ENCODE results near the gene ZDHHC7. TPM values are rescaled to one million over a fixed set of nuclear protein-coding genes. Genes with fewer than 3 reads are reported as not detected.
A peak's percentile ranks its signal among the peaks of the same experiment; 100 is the strongest.

The ZDHHC7 gene
- total and polyA plus RNA-seq, 2 experiments from 2014 or later, result 39.9 to 95.2 TPM

- no peak overlapping the region for H3K9ac ChIP-seq
These were observed 3.1 kb downstream of the ZDHHC7 start for GRCh38 chr16:85008271-85008670.

GRCh38 chr16:85007496-85008214 lies 3.7 kb downstream of the ZDHHC7 start:
- no peak for DNase-seq
- Histone ChIP-seq H4K20me1 (ENCODE audit: insufficient read depth) (no peaks in the 10 kb centered on the region), H3K9me2 (ENCODE audit: insufficient read depth) (no peaks in the 10 kb centered on the region), H3K4me1 (ENCODE audit: insufficient read depth) (peaks cover 54% of the 10 kb centered on the region), H3K79me2 (ENCODE audit: insufficient read depth) (peaks cover 73% of the 10 kb centered on the region), H3K9me3 (ENCODE audit: low read depth) (no peaks in the 10 kb centered on the region), H2AFZ (no peak overlapping the region), H3K4me2 (ENCODE audit: unreplicated experiment) (no peak overlapping the region), H3K9ac (no peak overlapping the region), H3K4me3 (no peak overlapping the region), H3K27ac (no peak overlapping the region; the same call in 1 of the 2 replicates), H3K27me3 (replicated peaks; ENCODE audit: insufficient read depth) (no peaks in the 10 kb centered on the region), H3K36me3 (ENCODE audit: low read depth) (0 out of 2 replicates have a peak, but pooled peaks cover 4% of the 10 kb centered on the region), H3F3A (ENCODE audit: insufficient read depth) (peaks cover 31% of the 10 kb centered on the region)
- WGBS, 2 experiments (ENCODE audit: low coverage in 1 of 2, low lambda C conversion rate in 2 of 2, missing lambda C conversion rate in 2 of 2), result 96 to 99% methylated on average over 7 of the region's 7 CpGs
- in situ Hi-C loops (cut with MboI), result no loop called here
- TF ChIP-seq EZH2phosphoT487 (IDR thresholded peaks at IDR 0.05; ENCODE audit: insufficient read depth, low read depth) (no peak), EZH2 (IDR thresholded peaks at IDR 0.05; ENCODE audit: insufficient read depth, poor library complexity, severe bottlenecking) (no peak)

More at GRCh38 chr16:85008271-85008670, 3.1 kb downstream of the ZDHHC7 start:
- 0 out of 2 replicates have a peak, but pooled peaks cover 4% of the 10 kb centered on the region for H3K36me3 ChIP-seq (ENCODE audit: low read depth)
- no peak for DNase-seq
- no peak overlapping the region for H2AFZ ChIP-seq
- no peak overlapping the region for H3K4me2 ChIP-seq (ENCODE audit: unreplicated experiment)
- H3F3A ChIP-seq (ENCODE audit: insufficient read depth), result peaks cover 31% of the 10 kb centered on the region
- H3K9me3 ChIP-seq (ENCODE audit: low read depth), result no peaks in the 10 kb centered on the region
- H3K79me2 ChIP-seq (ENCODE audit: insufficient read depth), result peaks cover 67% of the 10 kb centered on the region
- peaks cover 53% of the 10 kb centered on the region for H3K4me1 ChIP-seq (ENCODE audit: insufficient read depth)
- in situ Hi-C loops (cut with MboI), result no loop called here
- no peak for TF ChIP-seq EZH2phosphoT487 (IDR thresholded peaks at IDR 0.05; ENCODE audit: insufficient read depth, low read depth)
- TF ChIP-seq EZH2 (IDR thresholded peaks at IDR 0.05; ENCODE audit: insufficient read depth, poor library complexity, severe bottlenecking), result no peak
- H3K9me2 ChIP-seq (ENCODE audit: insufficient read depth), result no peaks in the 10 kb centered on the region
- H3K27ac ChIP-seq, result no peak overlapping the region
- WGBS, 2 experiments (ENCODE audit: low coverage in 1 of 2, low lambda C conversion rate in 2 of 2, missing lambda C conversion rate in 2 of 2), result 93 to 100% methylated on average over 3 of the region's 3 CpGs
- H3K27me3 ChIP-seq (replicated peaks; ENCODE audit: insufficient read depth), result no peaks in the 10 kb centered on the region
- no peaks in the 10 kb centered on the region for H4K20me1 ChIP-seq (ENCODE audit: insufficient read depth)
- H3K4me3 ChIP-seq, result no peak overlapping the region

- no peak for DNase-seq
- Histone ChIP-seq H3F3A (ENCODE audit: insufficient read depth) (peaks cover 31% of the 10 kb centered on the region), H3K9ac (no peak overlapping the region), H3K36me3 (ENCODE audit: low read depth) (0 out of 2 replicates have a peak, but pooled peaks cover 4% of the 10 kb centered on the region), H3K27ac (peak overlapping the region; percentile 94), H3K9me2 (ENCODE audit: insufficient read depth) (no peaks in the 10 kb centered on the region), H3K4me1 (ENCODE audit: insufficient read depth) (peaks cover 54% of the 10 kb centered on the region), H3K79me2 (ENCODE audit: insufficient read depth) (peaks cover 83% of the 10 kb centered on the region), H4K20me1 (ENCODE audit: insufficient read depth) (no peaks in the 10 kb centered on the region), H3K9me3 (ENCODE audit: low read depth) (no peaks in the 10 kb centered on the region), H3K4me3 (0 out of 2 replicates have a peak overlapping the region, but pooled peaks have one; percentile 13), H3K27me3 (replicated peaks; ENCODE audit: insufficient read depth) (no peaks in the 10 kb centered on the region), H2AFZ (no peak overlapping the region), H3K4me2 (ENCODE audit: unreplicated experiment) (peak overlapping the region; percentile 88)
- in situ Hi-C loops (cut with MboI), result no loop called here
- 60 to 67% methylated on average over 7 of the region's 7 CpGs for WGBS, 2 experiments (ENCODE audit: low coverage in 1 of 2, low lambda C conversion rate in 2 of 2, missing lambda C conversion rate in 2 of 2)
- TF ChIP-seq EZH2phosphoT487 (IDR thresholded peaks at IDR 0.05; ENCODE audit: insufficient read depth, low read depth), result no peak
- no peak for TF ChIP-seq EZH2 (IDR thresholded peaks at IDR 0.05; ENCODE audit: insufficient read depth, poor library complexity, severe bottlenecking)
These were observed 4.7 kb downstream of the ZDHHC7 start for GRCh38 chr16:85006639-85007038.

- DNase-seq, result peak; percentile 77
- in situ Hi-C loops (cut with MboI), result no loop called here
- H3K36me3 ChIP-seq (ENCODE audit: low read depth), result 0 out of 2 replicates have a peak, but pooled peaks cover 4% of the 10 kb centered on the region
- H3K4me2 ChIP-seq (ENCODE audit: unreplicated experiment), result peak overlapping the region; percentile 88
- 8 to 9% methylated on average over 11 of the region's 11 CpGs for WGBS, 2 experiments (ENCODE audit: low coverage in 1 of 2, low lambda C conversion rate in 2 of 2, missing lambda C conversion rate in 2 of 2)
- peak overlapping the region; percentile 63 for H3K4me3 ChIP-seq
- no peak for TF ChIP-seq EZH2 (IDR thresholded peaks at IDR 0.05; ENCODE audit: insufficient read depth, poor library complexity, severe bottlenecking)
- TF ChIP-seq EZH2phosphoT487 (IDR thresholded peaks at IDR 0.05; ENCODE audit: insufficient read depth, low read depth), result no peak
- H3K9me2 ChIP-seq (ENCODE audit: insufficient read depth), result no peaks in the 10 kb centered on the region
- H3K27me3 ChIP-seq (replicated peaks; ENCODE audit: insufficient read depth), result no peaks in the 10 kb centered on the region
- H3K9ac ChIP-seq, result peak overlapping the region; percentile 78
- H3K79me2 ChIP-seq (ENCODE audit: insufficient read depth), result peaks cover 89% of the 10 kb centered on the region
- no peaks in the 10 kb centered on the region for H4K20me1 ChIP-seq (ENCODE audit: insufficient read depth)
- peak overlapping the region; percentile 18; the same call in 1 of the 2 replicates for H2AFZ ChIP-seq
- H3K27ac ChIP-seq, result peak overlapping the region; percentile 94
- H3F3A ChIP-seq (ENCODE audit: insufficient read depth), result peaks cover 31% of the 10 kb centered on the region
- no peaks in the 10 kb centered on the region for H3K9me3 ChIP-seq (ENCODE audit: low read depth)
- peaks cover 54% of the 10 kb centered on the region for H3K4me1 ChIP-seq (ENCODE audit: insufficient read depth)
These were observed 5.9 kb downstream of the ZDHHC7 start for GRCh38 chr16:85005285-85006069.
